Stimulated activated CD4-positive, alpha-beta T cell treated with anti-CD3 and anti-CD28 coated beads, Interleukin-2, amount 100 ng/mL, for 48 hours (primary cell): ENCODE results near the gene ZFHX3.

Source experiments
- DNase-seq, 2 donors: peaks; one replicate each; pipeline ENCODE4 v3.0.0-alpha.2; 2020

ZFHX3 gene

GRCh38 chr16:73037331-73037745 is 10.6 kb downstream of the ZFHX3 start:
- DNase-seq = no peak

- no peak for DNase-seq
These were observed 11.7 kb downstream of the ZFHX3 start for GRCh38 chr16:73036074-73036826.

- DNase-seq = no peak
These were observed 13.6 kb downstream of the ZFHX3 start for GRCh38 chr16:73034374-73034773.

- DNase-seq = no peak
These were observed 14.5 kb downstream of the ZFHX3 start for GRCh38 chr16:73033271-73033998.

- no peak for DNase-seq
These were observed 15.2 kb downstream of the ZFHX3 start for GRCh38 chr16:73032541-73033270.

- DNase-seq = no peak
These were observed 15.9 kb downstream of the ZFHX3 start for GRCh38 chr16:73031984-73032383.

GRCh38 chr16:73031155-73031866 is 16.6 kb downstream of the ZFHX3 start:
- no peak for DNase-seq

GRCh38 chr16:73028721-73029361 is 19.1 kb downstream of the ZFHX3 start:
- DNase-seq = no peak

- no peak for DNase-seq
These were observed 19.7 kb downstream of the ZFHX3 start for GRCh38 chr16:73028263-73028662.

GRCh38 chr16:73027685-73028111 is 20.2 kb downstream of the ZFHX3 start:
- DNase-seq = no peak

GRCh38 chr16:73026754-73027684 is 20.9 kb downstream of the ZFHX3 start:
- no peak for DNase-seq

- no peak for DNase-seq
These were observed 22.1 kb downstream of the ZFHX3 start for GRCh38 chr16:73025856-73026210.

GRCh38 chr16:73025151-73025855 is 22.6 kb downstream of the ZFHX3 start:
- DNase-seq = no peak

GRCh38 chr16:73024571-73025105 is 23.3 kb downstream of the ZFHX3 start:
- DNase-seq = no peak

- DNase-seq = no peak
These were observed 24.0 kb downstream of the ZFHX3 start for GRCh38 chr16:73023752-73024570.

GRCh38 chr16:73023320-73023719 is 24.6 kb downstream of the ZFHX3 start:
- DNase-seq = no peak

- no peak for DNase-seq
These were observed 25.4 kb downstream of the ZFHX3 start for GRCh38 chr16:73022534-73022933.

- DNase-seq = no peak
These were observed 25.9 kb downstream of the ZFHX3 start for GRCh38 chr16:73021866-73022495.

- DNase-seq = no peak
These were observed 27.5 kb downstream of the ZFHX3 start for GRCh38 chr16:73020409-73020884.
